ENCODE measurements around the gene CPN2.

Gene CPN2

DNA sequence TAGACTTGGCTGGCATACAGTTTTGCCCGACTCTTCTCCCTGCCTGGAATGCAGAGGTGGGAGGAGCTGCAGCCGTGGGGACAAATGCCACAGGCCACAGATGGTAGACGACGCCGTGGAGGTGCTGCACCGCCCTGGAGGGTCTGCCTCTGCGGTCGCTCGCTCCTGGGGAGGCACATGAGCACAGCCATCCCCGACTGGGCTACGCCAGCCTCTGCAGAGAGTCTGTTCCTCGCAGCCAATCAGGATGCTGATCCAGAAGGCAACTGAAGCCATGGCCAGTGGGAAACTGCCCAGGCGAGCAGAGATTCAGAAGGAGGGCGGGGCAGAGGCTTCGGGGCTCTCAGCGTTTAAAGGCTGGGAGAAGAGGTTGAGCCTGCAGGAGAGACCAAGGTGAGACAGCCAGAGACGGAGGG is 30.3 kb upstream of the CPN2 start:
- no peak for DNase-seq

DNA sequence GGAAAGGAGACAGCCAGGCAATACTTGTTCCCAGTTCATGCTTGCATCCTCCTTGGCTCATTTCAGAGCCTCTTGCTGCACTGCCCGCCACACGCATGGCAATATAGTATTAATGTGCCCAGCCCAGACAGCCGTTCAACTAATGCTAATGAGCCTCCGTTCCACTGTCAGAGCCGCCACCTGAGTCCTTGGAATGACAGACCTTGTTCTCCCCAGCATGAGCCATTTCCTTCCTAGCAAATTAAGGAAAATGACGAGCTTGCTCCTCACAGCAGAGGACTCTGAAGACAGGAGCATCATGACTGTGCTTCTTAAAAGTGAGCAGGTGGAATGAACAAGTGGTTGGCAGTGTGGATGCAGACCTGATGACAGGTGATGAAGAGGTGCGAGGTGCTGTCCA is 29.2 kb upstream of the CPN2 start:
- no peak for DNase-seq

GRCh38 chr3:194379651-194380050 is 28.5 kb upstream of the CPN2 start:
- no peak for DNase-seq

DNA sequence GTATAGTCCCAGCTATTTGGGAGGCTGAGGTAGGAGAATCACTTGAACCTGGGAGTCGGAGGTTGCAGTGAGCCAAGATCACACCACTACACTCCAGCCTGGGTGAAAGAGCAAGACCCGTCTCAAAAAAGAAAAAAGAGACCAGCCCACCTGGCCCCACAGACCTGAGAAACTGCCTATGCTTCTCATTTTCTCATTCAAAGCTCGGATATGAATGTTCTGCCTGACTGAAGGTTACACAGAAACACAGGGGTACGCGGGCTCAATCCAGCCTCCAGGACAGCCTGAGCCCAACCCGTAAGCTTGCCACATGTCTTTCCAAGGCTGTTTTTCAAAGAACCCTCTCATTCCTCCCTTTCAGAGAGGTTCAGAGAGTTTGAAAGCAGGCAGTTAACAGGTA is 28.1 kb upstream of the CPN2 start:
- no peak for DNase-seq

GRCh38 chr3:194377708-194378107 is 26.6 kb upstream of the CPN2 start:
- no peak for DNase-seq

DNA sequence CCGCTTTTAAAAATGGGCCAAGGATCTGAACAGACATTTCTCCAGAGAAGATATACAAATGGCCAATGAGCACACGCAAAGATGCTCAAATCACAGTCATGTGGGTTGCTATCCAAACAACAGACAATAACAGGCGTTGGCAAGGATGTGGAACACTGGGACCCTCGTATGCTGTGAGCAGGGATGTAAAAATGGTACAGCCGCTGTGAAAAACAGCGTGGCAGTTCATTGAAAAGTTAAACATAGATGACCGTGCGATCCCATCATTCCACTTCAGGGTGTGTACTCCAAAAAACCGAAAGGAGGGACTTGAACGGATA is 25.1 kb upstream of the CPN2 start:
- no peak for DNase-seq

- no peak for DNase-seq
Observed at GRCh38 chr3:194375473-194376240, 24.5 kb upstream of the CPN2 start.

- DNase-seq: no peak
Observed at GRCh38 chr3:194374935-194375334, 23.8 kb upstream of the CPN2 start.

DNA sequence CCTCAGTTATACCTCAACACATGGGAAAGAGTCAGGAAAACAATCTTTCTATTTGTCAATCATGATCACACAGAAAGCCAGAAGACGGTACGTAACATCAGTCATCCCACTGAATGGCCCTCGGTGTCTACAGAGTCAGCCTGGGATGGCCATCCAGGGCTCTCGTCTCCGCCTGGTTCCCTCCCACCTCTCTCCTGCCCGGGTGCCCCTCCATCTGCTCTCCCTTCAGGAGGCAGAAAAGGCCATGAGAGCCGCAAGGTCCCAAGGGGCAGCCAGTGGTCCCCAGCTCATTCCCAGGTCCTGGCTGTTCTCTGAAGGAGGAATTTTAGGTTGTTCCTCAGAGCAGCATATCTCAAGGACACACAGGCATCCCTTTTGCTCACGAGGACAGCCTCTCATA is 22.8 kb upstream of the CPN2 start:
- DNase-seq: no peak

- DNase-seq: no peak
Observed at GRCh38 chr3:194373028-194373427, 21.9 kb upstream of the CPN2 start.

GRCh38 chr3:194370753-194371152 is 19.6 kb upstream of the CPN2 start:
- no peak for DNase-seq

DNA sequence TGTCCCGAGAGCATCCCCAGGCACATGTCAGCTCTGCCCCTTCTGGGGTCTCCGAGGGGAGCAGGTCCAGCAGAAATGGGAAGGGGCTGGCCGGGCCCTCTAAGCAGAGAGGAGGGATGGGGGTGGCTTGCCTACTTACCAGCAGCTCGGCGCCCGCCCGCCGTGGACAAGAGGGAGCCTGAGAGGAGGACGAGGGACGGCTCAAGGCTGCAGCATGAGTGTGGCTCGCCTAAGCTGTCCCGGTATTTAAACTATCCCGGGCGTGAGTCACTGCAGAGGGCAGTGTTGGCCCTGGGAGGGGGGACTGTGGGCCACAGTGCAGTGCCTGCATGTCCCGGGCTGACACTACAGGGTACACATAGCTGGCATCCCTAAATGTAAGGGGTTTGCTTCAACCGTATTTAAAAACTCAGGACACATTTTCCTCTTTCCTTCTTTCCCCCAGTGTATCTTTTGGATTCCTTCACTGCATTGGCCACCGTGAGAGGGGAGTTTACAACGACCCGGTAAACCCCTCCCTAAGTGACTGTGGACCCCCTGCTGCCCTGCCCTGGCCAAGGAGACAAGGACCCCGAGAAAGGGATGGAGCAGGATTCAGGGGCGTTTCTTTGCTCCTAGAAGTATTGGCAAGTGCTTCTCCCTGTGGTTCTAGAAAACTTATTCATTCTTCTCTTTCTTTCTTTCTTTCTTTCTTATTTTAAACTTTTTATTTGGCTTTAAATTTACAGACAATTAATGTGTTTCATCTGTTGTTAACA is 18.6 kb upstream of the CPN2 start, which contains the start of gene LRRC15:
Gene LRRC15, minus strand, starts transcription at position 222 of the 758 bp plus-strand sequence. CDS start 8,700 bp downstream, outside the sequence.
- DNase-seq: no peak

- no peak for DNase-seq
Observed at GRCh38 chr3:194368918-194369317, 17.8 kb upstream of the CPN2 start.

DNA sequence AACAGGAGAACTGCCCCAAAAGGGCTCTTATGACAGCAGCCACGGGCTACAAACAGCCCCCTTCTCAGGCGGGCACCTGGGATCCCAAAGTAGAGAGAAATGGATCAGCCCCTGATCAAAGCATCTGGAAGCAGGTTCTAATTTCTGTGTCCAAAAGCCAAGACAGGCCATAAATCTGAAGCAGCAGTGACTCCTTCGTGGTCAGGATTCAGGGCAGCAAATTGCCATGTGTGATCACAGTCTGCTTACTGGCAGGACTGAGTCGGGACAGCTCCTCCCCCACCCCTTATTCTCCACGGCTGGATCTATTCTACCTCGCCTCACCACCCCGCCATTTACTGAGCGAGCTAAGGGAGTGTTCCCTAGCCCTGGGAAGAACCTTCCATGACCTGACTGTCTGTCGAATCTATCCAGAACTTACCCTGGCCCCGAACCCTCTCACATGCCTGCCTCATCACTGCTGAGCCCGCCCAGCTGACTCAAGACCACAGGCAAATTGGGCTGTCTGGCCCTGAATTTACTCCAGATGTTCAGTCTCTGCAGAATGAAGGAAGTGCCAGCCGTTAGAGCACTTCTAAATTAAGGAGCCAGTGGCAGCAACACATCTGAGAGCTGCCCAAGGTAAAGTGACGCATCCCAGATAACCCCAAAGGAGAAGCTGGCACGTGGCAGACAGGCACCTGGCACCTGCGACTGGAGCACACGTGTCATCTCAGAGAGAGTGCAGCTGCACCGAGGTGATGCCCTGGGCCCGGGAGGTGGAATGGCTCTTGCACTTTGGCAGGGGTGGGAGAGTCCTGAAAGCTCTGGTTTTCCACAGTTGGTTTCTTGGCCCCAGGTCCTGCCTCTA is 17.1 kb upstream of the CPN2 start:
- no peak for DNase-seq

- no peak for DNase-seq
Observed at GRCh38 chr3:194365978-194366490, 14.9 kb upstream of the CPN2 start.

- DNase-seq: no peak
Observed at GRCh38 chr3:194365526-194365925, 14.4 kb upstream of the CPN2 start.

DNA sequence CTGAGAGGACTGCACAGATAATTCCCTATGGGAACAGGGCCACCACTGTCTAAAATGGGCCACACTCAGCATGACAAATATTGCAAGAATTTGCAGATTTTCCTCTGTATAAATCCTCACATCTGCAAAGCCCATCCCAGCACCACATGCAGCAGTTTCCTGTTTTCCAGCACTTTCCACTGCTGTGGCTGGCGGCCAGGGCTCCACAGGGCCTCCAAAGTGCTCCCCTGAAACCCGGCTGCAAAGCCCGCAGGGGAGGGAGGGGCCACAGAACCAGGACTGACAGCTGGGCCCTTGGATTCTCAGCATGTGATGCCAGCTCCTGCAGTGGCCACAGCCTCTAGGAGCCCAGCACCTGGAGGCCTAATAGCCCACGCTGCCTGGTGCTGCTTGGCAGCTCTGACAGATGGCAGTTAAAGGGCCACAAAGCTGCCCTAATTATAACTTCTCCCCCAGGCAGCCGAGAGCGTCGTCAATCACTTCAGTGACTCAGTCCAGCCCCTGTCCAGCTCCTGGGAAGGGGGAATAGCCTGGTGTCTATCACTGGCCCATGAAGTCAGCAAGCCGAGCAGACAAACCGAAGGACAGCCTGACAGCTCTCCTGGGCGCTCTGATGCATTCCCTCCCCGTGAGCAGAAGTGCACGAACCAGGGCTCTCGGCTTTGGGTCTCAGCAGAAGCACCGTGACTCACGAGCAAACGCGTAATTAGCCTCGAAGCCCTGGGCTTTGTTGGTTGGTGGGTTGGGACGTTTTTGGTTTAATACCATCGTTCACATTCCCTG is 13.7 kb upstream of the CPN2 start:
- no peak for DNase-seq

DNA sequence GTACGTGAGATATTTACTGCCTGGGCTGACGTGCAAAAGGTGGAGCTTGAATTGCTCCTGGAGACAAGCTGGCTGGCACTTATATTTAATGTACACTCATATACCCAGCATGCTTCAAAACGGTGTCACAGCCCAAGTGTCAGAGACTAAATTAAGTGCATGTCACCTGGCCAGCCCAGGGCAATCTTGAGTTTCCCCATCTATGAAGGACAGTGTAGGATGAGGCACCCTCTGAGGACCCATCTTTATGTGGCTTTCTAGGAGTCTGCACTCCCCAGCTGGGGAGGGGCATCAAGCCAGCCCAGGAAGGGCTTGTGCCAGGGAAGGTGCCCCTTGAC is 13.2 kb upstream of the CPN2 start:
- DNase-seq: no peak

GRCh38 chr3:194360568-194360967 is 9.4 kb upstream of the CPN2 start:
- no peak for DNase-seq

- no peak for DNase-seq
Observed at GRCh38 chr3:194357681-194358080, 6.6 kb upstream of the CPN2 start.

DNA sequence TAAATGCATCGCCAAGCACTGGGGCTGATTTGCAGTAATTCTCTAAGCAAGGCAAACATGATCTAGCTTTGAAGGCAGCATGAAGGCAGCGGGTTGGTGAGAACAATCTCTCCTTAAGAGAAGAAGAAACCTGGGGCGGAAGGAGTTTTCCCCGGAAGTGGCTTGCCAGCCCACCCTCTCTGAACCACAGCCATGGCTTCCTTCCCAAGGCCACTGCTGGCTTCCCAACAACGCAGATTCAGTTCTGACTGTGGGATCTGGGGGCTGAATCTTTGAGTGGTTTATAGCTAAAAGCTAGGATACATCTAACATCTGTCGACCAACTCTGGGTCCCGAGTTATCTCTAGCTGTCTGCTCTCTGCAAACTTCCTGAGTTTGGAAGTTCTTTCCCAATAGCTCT is 4.3 kb upstream of the CPN2 start:
- DNase-seq: no peak

GRCh38 chr3:194354315-194354714 is 3.2 kb upstream of the CPN2 start:
- DNase-seq: no peak

All from stimulated activated CD4-positive, alpha-beta T cell treated with anti-CD3 and anti-CD28 coated beads, Interleukin-4, amount 100 ng/mL, for 4 hours (primary cell).